ENCODE measurements around the gene TIMP3. TPM values are rescaled to one million over a fixed set of nuclear protein-coding genes. Genes with fewer than 3 reads are reported as not detected.

TIMP3 gene
- total RNA-seq, 2 experiments from 2014 or later = 0.07 TPM

DNA sequence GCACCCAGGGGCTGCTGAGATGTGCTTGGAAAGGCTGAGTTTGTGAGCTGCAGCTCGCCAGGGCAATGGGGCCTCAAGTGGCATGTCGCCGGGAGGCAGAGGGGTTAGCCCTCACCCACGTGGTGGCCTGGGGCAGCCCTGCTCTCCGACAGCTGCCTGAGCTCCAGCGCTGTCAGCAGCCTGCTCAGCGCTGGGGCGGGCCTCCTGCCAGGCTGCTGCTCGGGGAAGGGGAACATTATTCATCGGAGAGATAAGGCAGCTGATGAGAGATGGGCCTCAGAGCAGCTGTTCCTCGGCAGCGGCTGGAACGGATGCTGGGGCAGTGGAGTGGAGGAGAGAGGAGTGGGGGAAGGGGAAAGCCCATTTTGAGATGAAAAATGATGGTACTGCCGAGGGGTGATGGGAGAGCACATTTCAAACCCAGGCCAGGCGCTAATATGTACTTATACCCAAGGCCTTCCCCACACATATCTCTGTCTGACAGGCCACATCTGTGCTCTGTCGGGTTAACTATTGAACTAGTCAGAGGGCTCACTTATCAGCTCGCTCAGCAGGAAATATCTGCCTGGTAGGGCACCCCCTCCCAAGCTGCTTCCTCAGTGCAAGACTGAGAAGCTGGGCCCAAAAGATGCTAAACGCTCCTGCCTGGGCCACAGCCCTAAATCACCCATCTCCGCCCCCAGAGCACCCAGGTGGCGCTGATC, 79.5 kb downstream of the TIMP3 start:
- Mint-ChIP-seq H3K4me1 (ENCODE audit: low read depth) (peaks cover 6% of the 10 kb centered on the region), H3K9me3 (no peaks in the 10 kb centered on the region), H3K36me3 (ENCODE audit: low read depth) (no peaks in the 10 kb centered on the region), H3K27ac (peak overlapping the region; percentile 46), H3K4me3 (no peak overlapping the region), H3K27me3 (no peaks in the 10 kb centered on the region)
- POLR2A ChIA-PET = no interaction called here
- intact Hi-C loops (cut with micrococcal nuclease) = no loop called here
- TF ChIP-seq, protein P1, sequence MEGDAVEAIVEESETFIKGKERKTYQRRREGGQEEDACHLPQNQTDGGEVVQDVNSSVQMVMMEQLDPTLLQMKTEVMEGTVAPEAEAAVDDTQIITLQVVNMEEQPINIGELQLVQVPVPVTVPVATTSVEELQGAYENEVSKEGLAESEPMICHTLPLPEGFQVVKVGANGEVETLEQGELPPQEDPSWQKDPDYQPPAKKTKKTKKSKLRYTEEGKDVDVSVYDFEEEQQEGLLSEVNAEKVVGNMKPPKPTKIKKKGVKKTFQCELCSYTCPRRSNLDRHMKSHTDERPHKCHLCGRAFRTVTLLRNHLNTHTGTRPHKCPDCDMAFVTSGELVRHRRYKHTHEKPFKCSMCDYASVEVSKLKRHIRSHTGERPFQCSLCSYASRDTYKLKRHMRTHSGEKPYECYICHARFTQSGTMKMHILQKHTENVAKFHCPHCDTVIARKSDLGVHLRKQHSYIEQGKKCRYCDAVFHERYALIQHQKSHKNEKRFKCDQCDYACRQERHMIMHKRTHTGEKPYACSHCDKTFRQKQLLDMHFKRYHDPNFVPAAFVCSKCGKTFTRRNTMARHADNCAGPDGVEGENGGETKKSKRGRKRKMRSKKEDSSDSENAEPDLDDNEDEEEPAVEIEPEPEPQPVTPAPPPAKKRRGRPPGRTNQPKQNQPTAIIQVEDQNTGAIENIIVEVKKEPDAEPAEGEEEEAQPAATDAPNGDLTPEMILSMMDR (IDR thresholded peaks at IDR 0.05) = no peak
- DNase-seq (peak; percentile 3), ATAC-seq (no peak)
- CTCF ChIA-PET = interaction anchor here (1.2 kb wide), 1 partner anchor 138 kb away, joined by 3 read pairs; no protein-coding TSS in a partner anchor

DNA sequence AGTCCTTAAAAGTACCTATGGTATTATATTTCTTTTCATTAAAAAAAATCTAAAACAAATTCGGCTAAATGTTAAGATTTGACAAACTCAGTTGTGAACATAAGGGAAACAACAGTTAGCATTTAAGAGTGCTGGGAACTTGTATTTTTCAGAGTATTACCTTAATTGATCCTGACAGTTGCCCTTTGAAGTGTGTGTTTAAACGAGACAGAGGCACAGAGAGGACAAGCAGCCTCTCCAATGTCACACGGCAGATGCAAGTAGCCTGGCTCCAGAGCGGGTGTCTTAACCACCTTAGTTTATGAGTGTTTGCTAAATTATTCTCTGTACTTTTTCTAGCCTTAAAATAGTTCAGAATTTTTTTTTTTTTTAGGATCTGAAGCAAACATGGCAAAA, 80.9 kb downstream of the TIMP3 start:
- ATAC-seq = no peak
- H3K4me1 Mint-ChIP-seq (ENCODE audit: low read depth) = peaks cover 6% of the 10 kb centered on the region
- peak overlapping the region; percentile 24 for H3K4me3 Mint-ChIP-seq
- ChIA-PET CTCF (no interaction called here), POLR2A (no interaction called here)
- TF ChIP-seq, protein P1 (IDR thresholded peaks at IDR 0.05) = no peak
- H3K27me3 Mint-ChIP-seq = no peaks in the 10 kb centered on the region
- no peak for DNase-seq
- no peak overlapping the region for H3K27ac Mint-ChIP-seq
- no peaks in the 10 kb centered on the region for H3K36me3 Mint-ChIP-seq (ENCODE audit: low read depth)
- intact Hi-C loops (cut with micrococcal nuclease) = no loop called here
- H3K9me3 Mint-ChIP-seq = no peaks in the 10 kb centered on the region

DNA sequence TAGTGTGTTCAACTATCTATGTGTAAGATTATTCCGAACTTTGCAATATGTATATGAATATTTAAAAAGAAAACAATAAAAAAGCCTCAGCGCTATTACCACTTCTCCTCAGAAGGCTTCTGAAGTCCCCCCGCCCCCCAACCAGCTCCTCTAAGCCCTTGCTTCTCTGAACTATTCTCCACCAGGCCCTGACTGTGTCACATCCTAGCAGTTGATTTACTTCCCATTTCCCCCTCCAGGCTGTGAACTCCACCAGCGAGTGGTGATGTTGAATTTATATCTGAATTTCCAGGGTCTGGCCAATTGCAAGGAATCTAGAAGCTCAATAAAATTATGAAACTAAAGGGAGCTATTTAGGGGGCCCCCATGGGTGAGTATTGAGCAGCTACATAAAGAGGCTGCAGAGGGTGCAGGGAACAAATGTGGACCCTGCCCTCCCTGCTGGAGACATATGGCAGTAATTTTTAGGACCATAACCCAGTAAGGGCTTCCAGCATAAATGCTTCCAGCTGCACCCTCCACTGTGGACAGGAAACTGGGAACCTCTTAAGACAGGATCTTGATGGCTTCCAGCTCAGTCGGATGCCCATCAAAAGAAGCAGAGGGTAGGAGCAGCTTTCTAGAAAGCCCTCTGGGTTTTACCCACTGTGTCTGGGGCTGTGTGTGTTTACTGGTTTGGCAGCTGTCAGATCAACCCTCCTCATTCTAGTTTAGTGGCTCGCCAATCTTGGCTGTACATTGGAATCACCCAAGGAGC, 81.4 kb downstream of the TIMP3 start:
- ChIA-PET CTCF (interaction anchor here (1.0 kb wide), 1 partner anchor 86 kb away, joined by 3 read pairs; no protein-coding TSS in a partner anchor), POLR2A (interaction anchor here (1.2 kb wide), 1 partner anchor 11 kb away, joined by 3 read pairs; no protein-coding TSS in a partner anchor)
- DNase-seq = no peak
- Mint-ChIP-seq H3K9me3 (no peaks in the 10 kb centered on the region), H3K27me3 (no peaks in the 10 kb centered on the region), H3K4me1 (ENCODE audit: low read depth) (peaks cover 6% of the 10 kb centered on the region), H3K27ac (no peak overlapping the region), H3K4me3 (no peak overlapping the region), H3K36me3 (ENCODE audit: low read depth) (no peaks in the 10 kb centered on the region)
- ATAC-seq = no peak
- TF ChIP-seq, protein P1 (IDR thresholded peaks at IDR 0.05) = no peak
- intact Hi-C loops (cut with micrococcal nuclease) = no loop called here

DNA sequence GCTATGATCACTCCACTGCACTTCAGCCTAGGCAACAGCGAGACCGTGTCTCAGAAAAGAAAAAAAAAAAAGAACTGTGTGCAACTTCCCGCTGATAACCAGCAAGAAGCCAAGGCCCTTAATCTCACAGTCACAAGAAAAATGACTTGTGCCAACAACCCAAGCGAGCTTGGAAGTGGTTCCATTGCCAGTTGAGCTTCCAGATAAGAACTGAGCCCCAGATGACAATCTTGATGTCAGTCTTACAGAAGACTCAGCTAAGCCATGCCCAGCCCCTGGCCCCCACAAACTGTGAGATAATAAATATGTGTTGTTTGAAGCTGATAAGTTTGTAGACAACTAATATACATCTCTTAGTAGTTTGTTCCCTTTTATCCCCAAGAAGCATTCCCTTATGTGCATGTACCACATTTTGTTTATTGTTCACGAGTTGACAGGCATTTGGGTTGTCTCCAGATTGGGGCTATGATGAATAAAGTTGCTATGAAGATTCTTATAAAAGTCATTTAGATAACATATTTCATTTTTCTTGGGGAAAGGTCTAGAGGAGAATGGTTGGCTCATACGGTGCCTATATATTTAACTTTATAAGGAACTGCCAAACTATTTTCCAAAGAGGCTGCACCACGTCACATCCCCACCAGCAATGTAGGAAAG, 85.9 kb downstream of the TIMP3 start:
- ATAC-seq (no peak), DNase-seq (no peak)
- H3K36me3 Mint-ChIP-seq (ENCODE audit: low read depth) = no peaks in the 10 kb centered on the region
- intact Hi-C loops (cut with micrococcal nuclease) = no loop called here
- H3K9me3 Mint-ChIP-seq = no peaks in the 10 kb centered on the region
- POLR2A ChIA-PET = no interaction called here
- no peak overlapping the region for H3K4me3 Mint-ChIP-seq
- no peaks in the 10 kb centered on the region for H3K4me1 Mint-ChIP-seq (ENCODE audit: low read depth)
- no peak overlapping the region for H3K27ac Mint-ChIP-seq
- TF ChIP-seq, protein P1 (IDR thresholded peaks at IDR 0.05) = no peak
- no peaks in the 10 kb centered on the region for H3K27me3 Mint-ChIP-seq
- CTCF ChIA-PET = no interaction called here

DNA sequence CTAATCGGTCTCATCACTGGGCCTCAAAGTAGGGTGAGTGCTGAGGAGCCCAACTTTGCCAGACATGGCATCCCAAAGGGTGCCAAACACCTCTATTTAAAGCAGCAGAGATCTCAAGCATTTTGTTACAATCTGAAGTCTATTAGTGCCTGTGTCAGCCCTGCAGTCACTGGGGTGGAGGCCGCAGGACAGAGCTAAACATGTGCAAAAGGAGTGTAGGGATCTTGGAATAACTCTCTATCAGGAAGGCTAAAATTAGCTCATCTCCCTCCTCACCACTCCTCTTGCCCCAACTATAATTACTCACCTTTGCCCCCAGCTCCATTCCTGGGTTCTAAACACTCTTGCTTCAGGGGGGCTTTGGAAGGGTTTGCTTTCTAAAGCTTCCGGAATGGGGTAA, 87.5 kb downstream of the TIMP3 start:
- H3K27ac Mint-ChIP-seq = no peak overlapping the region
- no peaks in the 10 kb centered on the region for H3K4me1 Mint-ChIP-seq (ENCODE audit: low read depth)
- H3K36me3 Mint-ChIP-seq (ENCODE audit: low read depth) = no peaks in the 10 kb centered on the region
- ATAC-seq = no peak
- H3K27me3 Mint-ChIP-seq = peaks cover 2% of the 10 kb centered on the region
- no peak for DNase-seq
- ChIA-PET CTCF (no interaction called here), POLR2A (no interaction called here)
- no peak overlapping the region for H3K4me3 Mint-ChIP-seq
- TF ChIP-seq, protein P1 (IDR thresholded peaks at IDR 0.05) = no peak
- no peaks in the 10 kb centered on the region for H3K9me3 Mint-ChIP-seq
- intact Hi-C loops (cut with micrococcal nuclease) = no loop called here
